NOMO-1 treated with dmso at 0.1 percent for 144 hours (cell line): ENCODE measurements around the gene YEATS4.

ENCODE experiments used
- DNase-seq: peaks from one replicate; lab custom pipeline; 2025; ENCODE audit not compliant: unreplicated experiment; lab: John Stamatoyannopoulos, UW

Gene YEATS4

DNA sequence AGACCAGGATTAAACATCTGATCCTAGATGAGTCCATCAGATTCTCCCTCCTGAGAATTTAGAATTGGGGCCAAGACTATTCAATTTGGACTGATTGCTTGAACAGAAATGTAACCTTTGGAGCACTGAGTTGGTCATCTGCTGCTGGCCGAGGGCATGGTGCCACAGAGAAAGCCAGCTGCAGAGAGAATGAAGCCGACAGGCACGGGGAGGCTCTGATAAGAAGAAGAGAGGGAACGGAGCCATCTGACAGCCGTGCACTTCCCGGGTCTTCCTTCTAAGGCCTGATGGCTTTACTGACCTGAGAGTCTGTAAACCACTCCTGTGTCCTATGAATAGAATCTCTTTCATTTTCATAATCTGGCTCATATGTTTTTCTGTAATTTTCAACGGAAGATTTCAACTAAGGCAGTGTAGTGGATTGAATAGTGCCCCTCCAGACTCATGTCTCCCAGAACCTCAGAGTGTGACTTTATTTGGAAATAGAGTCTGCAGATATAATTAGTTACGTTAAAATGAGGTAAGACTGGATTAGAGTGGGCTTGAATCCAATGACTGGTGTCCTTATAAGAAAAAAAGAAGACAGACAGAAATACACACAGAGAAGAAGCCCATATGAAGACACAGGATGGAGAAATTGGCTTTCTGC is 71.5 kb downstream of the YEATS4 start:
- no peak for DNase-seq

DNA sequence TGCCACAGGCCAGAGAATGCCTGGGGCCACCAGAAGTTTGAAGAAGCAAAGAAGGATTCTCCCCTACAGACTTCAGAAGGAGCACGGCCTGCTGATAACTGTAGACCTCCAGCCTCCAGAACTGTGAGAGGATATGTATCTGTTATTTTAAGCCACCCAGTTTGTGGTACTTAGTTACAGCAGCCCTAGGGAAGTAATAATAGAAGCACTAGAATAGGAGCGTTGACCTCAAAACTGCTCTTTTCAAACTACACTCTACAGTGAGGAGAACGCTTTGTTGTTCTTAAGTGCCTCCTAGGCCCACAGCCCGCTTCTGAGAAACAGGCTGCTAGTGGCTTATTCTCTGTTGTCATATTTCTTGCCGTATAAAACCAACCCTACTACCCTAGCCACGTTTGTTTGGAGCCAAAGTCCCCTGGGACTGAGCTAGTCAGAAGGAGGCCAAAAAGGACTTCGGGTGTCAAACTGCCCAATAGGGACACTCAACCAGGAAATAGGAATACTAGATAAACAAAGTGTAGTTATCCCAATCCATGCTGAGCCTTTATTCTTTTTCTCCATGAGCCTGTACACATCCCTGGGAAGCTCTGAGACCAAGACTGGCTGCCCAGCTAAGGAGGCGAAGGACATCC is 72.2 kb downstream of the YEATS4 start:
- DNase-seq = no peak

GRCh38 chr12:69433653-69434052 is 74.1 kb downstream of the YEATS4 start:
- DNase-seq = no peak

DNA sequence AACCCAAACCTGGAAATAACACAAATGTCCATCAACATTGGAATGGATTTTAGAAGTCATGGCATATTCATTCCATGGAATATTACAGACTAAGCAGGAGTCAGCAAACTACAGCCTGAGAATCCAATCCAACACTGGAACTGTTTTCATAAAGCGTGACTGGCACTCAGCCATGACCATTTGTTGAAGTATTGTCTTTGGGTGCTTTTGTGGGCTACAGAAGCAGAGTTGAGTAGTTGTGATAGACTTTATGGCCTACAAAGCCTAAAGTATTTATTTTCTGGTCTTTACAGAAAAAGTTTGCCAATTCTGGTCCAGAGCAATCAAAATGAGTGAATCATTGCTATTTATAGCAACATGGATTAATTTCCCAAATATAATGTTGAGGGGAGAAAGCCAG is 76.1 kb downstream of the YEATS4 start:
- no peak for DNase-seq

DNA sequence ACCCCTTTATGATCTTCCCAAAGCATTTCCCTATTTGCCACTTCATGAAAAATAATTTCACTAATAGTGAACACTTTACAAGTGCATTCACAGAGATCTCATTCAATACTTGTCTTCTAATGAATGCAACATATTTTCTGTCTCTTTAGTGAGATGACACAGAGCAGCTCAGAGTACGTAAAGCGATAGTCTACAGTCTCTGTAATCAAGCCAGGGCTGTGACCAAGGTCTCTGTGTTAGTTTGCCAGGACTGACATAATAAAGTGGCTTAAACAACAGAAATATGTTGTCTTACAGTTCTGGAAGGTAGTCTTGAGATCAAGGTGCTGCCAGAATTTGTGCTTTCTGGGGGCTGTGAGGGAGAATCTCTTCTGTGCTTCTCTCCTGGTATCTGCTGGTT is 77.5 kb downstream of the YEATS4 start:
- DNase-seq = no peak

DNA sequence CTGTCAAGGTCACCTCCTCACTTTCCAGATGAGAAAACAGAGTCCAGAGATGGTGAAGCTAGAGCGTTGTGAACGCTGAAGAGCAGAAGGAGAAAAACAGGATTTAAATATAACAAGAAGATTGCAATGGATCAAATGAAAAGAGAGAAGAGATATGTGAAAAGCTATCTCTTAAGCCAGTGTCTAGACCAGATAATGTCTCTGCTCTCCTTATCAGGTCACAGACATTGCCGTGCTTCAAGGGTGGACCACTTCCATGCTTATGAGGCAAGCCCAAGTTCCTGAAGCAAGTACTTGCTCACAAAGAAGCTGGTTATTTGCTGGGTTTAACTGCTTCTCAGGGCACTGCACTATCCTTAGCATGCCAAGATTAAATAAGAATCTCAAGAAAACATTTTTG is 79.0 kb downstream of the YEATS4 start:
- no peak for DNase-seq

DNA sequence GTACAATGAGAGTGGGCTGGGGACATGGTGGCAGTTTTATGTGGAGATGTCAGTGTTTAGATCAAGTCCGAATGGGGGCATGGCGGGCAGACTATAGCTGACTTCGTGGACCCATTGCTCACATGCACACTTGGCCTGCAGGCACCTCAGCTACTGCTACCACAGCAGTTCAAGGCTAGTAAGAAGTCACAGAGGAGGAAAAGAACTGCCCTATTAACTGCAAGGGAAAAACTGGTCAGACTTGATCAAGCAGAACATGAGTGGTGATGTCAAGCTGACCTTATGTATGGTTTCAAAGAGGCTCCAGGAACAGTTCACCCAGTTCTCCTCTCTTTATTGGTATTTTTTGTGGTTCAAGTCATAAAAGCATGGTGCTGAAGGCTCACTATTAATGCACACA is 80.5 kb downstream of the YEATS4 start:
- no peak for DNase-seq
